Neural progenitor cell (in vitro differentiated cells): ENCODE measurements around the gene GRM3.

Experiments used
- CTCF ChIP-seq: fragments of 200-600 bp; sonication (generic); IDR thresholded peaks from 2 replicates; pipeline ENCODE4 v1.5.1; 2017; ENCODE audit warnings: antibody characterized with exemption, mild to moderate bottlenecking
- EZH2 ChIP-seq: fragments of 200-600 bp; sonication (generic); IDR thresholded peaks from 2 replicates; pipeline ENCODE4 v1.6.1; 2017; ENCODE audit warnings: antibody characterized with exemption, mild to moderate bottlenecking, moderate library complexity

- no peak for TF ChIP-seq EZH2
- no peak for TF ChIP-seq CTCF
Observed at GRCh38 chr7:86645676-86646276, 2.1 kb downstream of the GRM3 start.
